NCI-H146 treated with DMSO at 0.1 percent for 48 hours (cell line): ENCODE data around the gene MICU1.

Source experiments
- DNase-seq: peaks from one replicate; lab custom pipeline; 2025; ENCODE audit not compliant: unreplicated experiment; lab: John Stamatoyannopoulos, UW

MICU1 gene

GRCh38 chr10:72318418-72319262 is 307.2 kb downstream of the MICU1 start:
- no peak for DNase-seq
